ENCODE data around the gene PPP2R2C. TPM values are rescaled to one million over a fixed set of nuclear protein-coding genes. Genes with fewer than 3 reads are reported as not detected.

Gene PPP2R2C
- total and polyA plus RNA-seq, 2 of the 4 experiments (the other 2 are of a cell fraction): 0.03 TPM; not detected in 1

- Histone ChIP-seq H2BK15ac (ENCODE audit: low read depth, low read length) (no peak overlapping the region), H4K91ac (ENCODE audit: insufficient read depth, low read depth, low read length) (no peak overlapping the region), H4K8ac (ENCODE audit: low read depth in 2 of 2, low read length in 2 of 2) (no peak overlapping the region), H2BK5ac (ENCODE audit: low read depth, low read length, poor library complexity, severe bottlenecking) (no peak overlapping the region), H2BK20ac (ENCODE audit: low read depth, low read length) (no peak overlapping the region), H3K23ac (ENCODE audit: low read depth, low read length) (no peak overlapping the region), H3K56ac (ENCODE audit: extremely low read depth, insufficient read depth, low read length) (no peak overlapping the region), H3K18ac (ENCODE audit: low read depth, low read length) (no peak overlapping the region), H2AK9ac (replicated peaks; ENCODE audit: low read depth, low read length, poor library complexity) (no peak overlapping the region), H2AFZ (replicated peaks; ENCODE audit: low read length, poor library complexity) (peak overlapping the region; percentile 85), H3K14ac (replicated peaks; ENCODE audit: low read depth, low read length) (no peak overlapping the region), H2AK5ac (ENCODE audit: low read depth, low read length) (no peak overlapping the region), H3K9me1 (ENCODE audit: insufficient read depth, low read length) (no peaks in the 10 kb centered on the region), H3K4me3 (ENCODE audit: insufficient read depth, low read depth, low read length) (no peak overlapping the region), H3K4me1 (ENCODE audit: control insufficient read depth, insufficient read depth, low read length) (no peaks in the 10 kb centered on the region), H3K79me1 (ENCODE audit: low read depth in 1 of 2, low read length in 2 of 2) (no peaks in the 10 kb centered on the region), H3K36me3 (ENCODE audit: control insufficient read depth, insufficient read depth, low read length) (no peaks in the 10 kb centered on the region), H3K9me3 (ENCODE audit: control insufficient read depth, insufficient read depth, low read length) (no peaks in the 10 kb centered on the region), H3K4me2 (ENCODE audit: low read depth, low read length) (no peak overlapping the region), H4K5ac (ENCODE audit: low read depth, low read length) (no peak overlapping the region), H3K27ac (ENCODE audit: insufficient read depth, low read length) (no peak overlapping the region), H3K4ac (ENCODE audit: low read depth, low read length) (no peak overlapping the region), H4K20me1 (ENCODE audit: insufficient read depth, low read length) (no peaks in the 10 kb centered on the region), H3K27me3 (ENCODE audit: control insufficient read depth, insufficient read depth, low read length) (peaks cover 41% of the 10 kb centered on the region), H3K9ac (ENCODE audit: low read depth, low read length) (no peak overlapping the region), H2BK120ac (ENCODE audit: low read depth, low read length) (no peak overlapping the region)
- POLR2A ChIA-PET (ENCODE audit: unreplicated experiment): no interaction called here
- CTCF ChIA-PET: no interaction called here
- dilution Hi-C loops (cut with HindIII; ENCODE audit: low sequenced_read_pairs, unreplicated experiment): no loop called here
- in situ Hi-C loops (cut with MboI; ENCODE audit: low sequenced_read_pairs): no loop called here
- ATAC-seq (ENCODE audit: low read depth): no peak
- WGBS, 2 experiments (ENCODE audit: extremely low coverage in 2 of 2, insufficient read length in 1 of 2): no CpG with 5 or more reads among the region's 28 CpGs
- DNase-seq: no peak
- TF ChIP-seq, protein P1, sequence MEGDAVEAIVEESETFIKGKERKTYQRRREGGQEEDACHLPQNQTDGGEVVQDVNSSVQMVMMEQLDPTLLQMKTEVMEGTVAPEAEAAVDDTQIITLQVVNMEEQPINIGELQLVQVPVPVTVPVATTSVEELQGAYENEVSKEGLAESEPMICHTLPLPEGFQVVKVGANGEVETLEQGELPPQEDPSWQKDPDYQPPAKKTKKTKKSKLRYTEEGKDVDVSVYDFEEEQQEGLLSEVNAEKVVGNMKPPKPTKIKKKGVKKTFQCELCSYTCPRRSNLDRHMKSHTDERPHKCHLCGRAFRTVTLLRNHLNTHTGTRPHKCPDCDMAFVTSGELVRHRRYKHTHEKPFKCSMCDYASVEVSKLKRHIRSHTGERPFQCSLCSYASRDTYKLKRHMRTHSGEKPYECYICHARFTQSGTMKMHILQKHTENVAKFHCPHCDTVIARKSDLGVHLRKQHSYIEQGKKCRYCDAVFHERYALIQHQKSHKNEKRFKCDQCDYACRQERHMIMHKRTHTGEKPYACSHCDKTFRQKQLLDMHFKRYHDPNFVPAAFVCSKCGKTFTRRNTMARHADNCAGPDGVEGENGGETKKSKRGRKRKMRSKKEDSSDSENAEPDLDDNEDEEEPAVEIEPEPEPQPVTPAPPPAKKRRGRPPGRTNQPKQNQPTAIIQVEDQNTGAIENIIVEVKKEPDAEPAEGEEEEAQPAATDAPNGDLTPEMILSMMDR (conservative IDR thresholded peaks at IDR 0.05; ENCODE audit: low read depth, low read length): no peak
- no TSS peak for BruUV-seq (replicated peaks)
- intact Hi-C loops (cut with micrococcal nuclease): no loop called here
Observed at GRCh38 chr4:6471307-6472007, 957 bp downstream of the PPP2R2C start.

Measured in IMR-90 (cell line).